HG03460 (cell line): ENCODE data around the gene GLCCI1.
A peak's percentile ranks its signal among the peaks of the same experiment; 100 is the strongest.

ENCODE experiments used
- ATAC-seq: cut with Tn5 transposase; IDR thresholded peaks from one replicate; pipeline ENCODE4 v1.9.1; 2021; ENCODE audit not compliant: unreplicated experiment

The GLCCI1 gene

DNA sequence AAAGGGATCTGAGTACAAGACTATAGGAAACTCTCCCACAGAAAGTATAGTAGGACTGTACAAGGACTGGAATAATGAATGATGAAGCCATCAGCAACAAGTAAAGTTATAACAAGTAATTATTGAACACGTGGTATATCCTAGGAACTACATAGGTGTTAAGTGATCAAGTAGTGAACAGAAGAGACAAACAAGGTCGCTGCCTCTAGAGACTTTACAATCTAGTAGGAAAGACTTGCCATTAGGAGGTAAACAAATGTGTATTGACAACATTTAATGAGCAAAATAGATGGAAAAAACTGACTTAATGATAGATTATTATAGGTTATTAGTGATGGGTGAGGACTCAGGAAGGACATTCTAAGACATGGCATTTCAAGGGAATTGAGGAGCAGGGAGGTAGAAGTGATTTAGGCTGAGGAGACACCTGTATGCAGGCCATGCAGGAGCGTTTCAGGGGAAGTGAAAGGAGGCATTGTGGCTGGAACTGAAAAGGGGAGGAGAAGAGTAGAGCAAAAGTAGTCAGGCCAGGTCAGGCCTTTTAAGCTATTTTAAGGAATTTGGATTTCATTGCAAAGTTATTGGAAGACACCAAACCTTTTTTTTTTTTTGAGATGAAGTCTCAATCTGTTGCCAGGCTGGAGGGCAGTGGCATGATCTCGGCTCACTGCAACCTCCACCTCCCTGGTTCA lies 8.5 kb upstream of the GLCCI1 start:
- peak; percentile 94 for ATAC-seq

GRCh38 chr7:7962851-7963250 lies 5.7 kb upstream of the GLCCI1 start:
- ATAC-seq, result no peak

DNA sequence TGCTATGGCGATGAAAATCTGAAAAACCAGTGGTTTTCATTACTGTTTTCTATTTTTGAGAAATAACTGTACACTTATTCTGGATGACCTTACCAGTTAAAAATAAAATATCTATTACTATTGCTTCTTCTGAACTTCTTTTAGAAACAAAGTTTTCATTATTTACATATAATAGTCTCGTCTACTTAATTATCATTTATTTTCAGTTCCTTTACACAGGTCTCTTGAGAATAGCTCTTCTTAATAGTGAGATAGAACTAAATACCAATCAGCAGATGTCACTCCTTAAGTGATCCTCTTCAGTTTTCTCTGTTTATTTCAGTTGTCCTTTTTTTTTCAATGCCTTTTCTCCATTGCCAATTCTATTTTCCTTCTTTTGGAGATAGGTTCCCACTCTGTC lies 4.3 kb upstream of the GLCCI1 start:
- ATAC-seq, result no peak

GRCh38 chr7:7964691-7965090 lies 3.9 kb upstream of the GLCCI1 start:
- ATAC-seq, result no peak

GRCh38 chr7:7965301-7965700 lies 3.3 kb upstream of the GLCCI1 start:
- ATAC-seq, result no peak

- ATAC-seq, result no peak
Observed at GRCh38 chr7:7966141-7966734, 2.4 kb upstream of the GLCCI1 start.

DNA sequence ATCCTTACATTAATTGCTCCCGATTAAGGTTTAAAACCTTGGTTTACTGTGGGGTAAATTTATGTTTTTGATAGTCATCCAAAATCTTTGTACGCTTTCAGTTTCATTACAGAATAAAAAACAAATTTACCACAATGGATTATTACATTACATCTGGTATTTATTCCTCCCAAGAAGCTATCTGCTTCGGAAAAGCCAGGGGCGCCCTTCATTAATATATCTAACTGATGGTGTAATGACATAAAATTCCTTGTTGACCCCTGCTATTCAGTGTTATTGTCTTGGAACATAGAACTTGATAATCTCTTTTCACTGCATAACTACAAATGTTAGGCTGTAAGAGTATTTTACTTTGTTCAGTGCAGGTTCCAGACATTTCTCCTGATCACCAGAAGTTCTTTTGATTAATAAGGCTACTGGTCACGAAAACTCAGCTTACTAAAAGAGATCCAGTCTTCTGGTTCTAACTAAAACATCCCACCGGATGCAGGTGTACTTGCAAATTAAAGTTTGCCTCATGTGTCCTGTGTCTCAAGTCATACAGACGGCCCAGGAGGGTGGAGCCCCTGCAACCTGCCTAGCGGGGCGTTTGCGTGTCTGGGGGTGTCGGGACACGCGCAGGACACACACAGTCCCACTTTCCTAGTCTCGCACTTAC lies 581 bp upstream of the GLCCI1 start:
- no peak for ATAC-seq

DNA sequence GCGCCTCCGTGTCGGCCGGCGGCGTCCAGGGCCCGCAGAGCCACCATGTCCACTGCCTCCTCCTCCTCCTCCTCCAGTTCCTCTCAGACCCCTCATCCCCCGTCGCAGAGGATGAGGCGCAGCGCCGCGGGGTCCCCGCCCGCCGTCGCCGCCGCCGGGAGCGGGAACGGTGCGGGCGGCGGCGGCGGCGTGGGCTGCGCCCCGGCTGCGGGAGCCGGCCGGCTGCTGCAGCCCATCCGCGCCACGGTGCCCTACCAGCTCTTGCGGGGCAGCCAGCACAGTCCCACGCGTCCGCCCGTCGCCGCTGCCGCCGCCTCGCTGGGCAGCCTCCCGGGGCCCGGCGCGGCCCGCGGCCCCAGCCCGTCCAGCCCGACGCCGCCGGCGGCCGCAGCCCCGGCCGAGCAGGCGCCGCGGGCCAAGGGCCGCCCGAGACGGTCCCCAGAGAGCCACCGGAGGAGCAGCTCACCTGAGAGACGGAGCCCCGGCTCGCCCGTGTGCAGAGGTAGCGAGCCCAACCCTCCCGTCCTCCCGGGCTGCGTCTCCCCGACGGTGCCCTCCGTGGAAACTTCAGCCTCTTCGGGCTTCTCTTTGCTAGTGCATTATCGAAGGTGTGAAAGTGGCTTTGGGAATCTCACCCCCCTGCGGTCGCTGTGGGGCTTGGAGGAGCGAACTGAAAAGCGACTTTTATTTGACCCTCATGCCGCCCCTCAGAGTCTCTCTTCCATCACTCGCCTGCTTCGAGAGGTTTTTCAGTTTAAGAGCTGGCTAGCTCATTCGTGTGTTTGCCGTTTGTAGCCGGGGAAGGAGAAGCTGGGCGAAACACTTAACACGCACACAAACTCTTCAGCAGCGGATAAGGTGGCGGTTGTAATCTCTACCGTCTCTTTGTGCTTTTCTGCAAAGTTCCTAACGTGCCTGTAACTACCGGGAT lies 975 bp downstream of the GLCCI1 start:
- no peak for ATAC-seq

DNA sequence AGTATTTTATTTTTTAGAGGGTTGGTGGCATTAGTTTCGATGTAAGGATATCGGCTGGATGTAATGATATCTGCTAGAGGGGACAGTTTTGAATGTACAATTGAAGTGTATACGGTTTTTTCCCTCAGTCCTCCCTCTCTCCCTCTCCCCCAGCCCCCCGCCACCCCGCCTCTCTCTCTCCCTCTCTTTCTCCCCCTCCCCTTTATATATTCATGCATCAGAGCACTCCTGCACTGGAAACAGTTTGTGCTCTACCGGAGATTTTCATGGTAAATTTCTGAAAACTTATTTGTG lies 1.6 kb downstream of the GLCCI1 start:
- ATAC-seq, result no peak

DNA sequence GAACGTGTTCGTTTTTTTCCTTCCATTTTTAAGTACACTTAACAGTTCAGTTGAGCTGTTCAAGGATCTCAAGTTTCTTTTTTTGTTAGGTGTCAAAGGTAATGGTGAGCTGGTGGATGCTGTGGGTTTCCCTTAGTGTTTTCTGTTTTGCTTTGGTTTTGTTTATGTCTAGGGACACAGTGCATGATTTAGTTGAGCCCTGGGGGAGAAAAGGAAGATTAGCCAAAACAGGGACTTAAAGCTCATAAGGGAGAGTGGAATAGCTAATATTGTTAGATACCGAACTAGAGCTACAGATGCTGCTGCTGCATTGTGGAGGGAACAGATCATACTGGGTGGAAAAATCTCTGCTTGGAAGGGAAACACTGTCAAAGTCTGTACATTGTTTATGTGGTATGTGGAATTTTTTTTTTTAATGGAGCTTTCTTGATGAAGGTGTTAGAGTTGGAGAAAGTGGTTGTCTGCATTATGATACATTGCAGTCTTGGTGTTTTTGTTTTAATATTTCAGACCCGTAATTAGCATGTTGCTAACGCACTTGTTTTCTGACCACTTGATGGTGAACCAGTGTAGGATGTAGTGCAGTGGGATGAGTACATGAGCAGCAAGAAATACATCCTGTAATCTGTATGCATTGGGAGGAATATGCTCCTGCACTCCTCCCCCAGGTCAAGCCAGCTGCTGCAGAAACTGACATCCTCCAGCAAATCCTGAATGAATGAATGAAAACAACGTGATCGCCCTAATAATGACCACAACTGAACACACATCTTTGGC lies 2.1 kb downstream of the GLCCI1 start:
- no peak for ATAC-seq

DNA sequence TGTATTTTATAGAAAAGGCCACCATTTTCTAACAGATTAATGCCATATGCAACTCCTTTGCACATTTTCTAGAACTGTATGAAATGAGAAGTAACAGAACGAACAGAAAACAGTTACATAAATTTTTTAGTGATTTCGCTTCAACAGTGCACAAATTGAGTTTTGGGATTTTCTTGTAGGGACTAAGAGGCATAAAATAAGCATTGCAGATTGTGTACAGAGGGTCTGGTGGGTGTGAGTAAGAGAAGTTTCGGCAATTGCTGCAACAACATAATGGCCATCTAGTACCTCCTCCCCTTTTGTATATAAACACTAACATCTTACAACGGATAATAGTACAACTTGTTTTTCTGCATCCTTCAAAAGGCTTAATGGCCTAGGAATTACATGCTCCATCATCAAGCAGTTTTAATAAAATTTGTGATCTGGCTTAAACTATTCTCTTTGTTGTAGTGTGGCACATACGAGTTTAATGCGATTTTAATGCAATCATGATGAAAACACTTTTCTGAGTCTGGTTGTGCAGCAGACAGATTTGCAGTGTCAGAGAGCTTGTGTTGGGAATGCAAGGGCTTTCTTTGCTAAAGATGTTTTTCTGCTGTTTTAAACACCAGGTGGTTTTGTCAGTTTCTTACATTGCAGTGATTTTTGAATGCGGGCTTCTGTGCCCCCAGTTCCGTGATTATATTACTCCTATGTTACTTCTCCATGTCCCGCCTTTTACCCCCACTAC lies 2.9 kb downstream of the GLCCI1 start:
- no peak for ATAC-seq

GRCh38 chr7:7972128-7972527 lies 3.5 kb downstream of the GLCCI1 start:
- no peak for ATAC-seq

- no peak for ATAC-seq
Observed at GRCh38 chr7:7972922-7973594, 4.5 kb downstream of the GLCCI1 start.

DNA sequence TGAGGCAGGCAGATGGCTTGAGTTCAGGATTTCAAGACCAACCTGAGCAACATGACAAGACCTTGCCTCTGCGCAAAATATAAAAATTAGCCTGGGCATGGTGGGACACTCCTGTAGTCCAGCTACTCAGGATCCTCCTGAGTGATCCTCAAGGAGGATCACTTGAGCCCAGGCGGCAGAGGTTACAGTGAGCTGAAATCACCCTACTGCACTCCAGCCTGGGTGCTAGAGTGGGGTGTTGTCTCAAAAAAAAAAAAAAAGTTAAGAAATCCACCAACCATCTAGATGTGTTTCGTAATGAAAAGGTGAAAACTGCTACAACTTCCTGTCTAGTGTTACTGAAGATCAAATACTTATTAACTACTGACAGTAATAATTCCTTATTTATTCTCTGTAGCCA lies 8.1 kb downstream of the GLCCI1 start:
- no peak for ATAC-seq

GRCh38 chr7:7977774-7978173 lies 9.2 kb downstream of the GLCCI1 start:
- ATAC-seq, result no peak

GRCh38 chr7:7978860-7979259 lies 10.3 kb downstream of the GLCCI1 start:
- ATAC-seq, result no peak

- ATAC-seq, result no peak
Observed at GRCh38 chr7:7979558-7979957, 11.0 kb downstream of the GLCCI1 start.

DNA sequence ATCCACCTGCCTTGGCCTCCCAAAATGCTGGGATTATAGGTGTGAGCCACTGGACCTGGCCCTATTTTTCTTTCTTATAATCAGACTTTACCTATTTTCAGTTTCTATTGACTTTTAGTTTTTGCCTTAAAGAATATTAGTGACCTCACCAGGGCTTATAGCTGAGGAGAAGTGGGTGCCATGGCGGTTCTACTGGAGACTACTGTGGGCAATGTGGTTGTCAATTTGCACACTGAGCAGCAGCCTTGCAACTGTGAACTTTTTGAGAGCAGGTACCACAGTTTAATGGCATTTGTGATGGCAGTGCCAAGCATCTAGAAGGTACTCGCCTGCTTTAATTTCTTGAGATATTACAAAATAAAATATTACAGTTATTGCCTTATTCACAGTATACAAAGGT lies 11.5 kb downstream of the GLCCI1 start:
- no peak for ATAC-seq

- ATAC-seq, result no peak
Observed at GRCh38 chr7:7982904-7983303, 14.3 kb downstream of the GLCCI1 start.

DNA sequence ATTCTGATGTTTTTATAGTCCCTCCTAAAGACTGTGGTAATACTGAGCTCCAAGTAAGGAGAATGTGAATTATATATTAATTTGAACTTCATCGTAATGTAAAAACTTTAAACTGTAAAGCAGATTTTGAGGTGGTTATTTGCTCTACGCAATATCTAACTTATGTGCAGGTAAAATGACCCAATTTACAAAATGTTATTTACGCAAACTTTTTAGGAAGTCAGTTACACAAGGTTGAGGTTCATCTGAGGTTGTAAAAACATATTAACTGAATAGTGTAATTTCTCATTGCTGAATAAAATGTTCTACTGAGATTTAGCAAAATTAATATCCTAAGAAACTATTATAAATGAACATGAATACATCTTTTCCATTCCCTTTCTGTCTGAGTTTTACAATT lies 15.8 kb downstream of the GLCCI1 start:
- no peak for ATAC-seq
